H9 (cell line): Measurements from ENCODE around the gene POLA1. TPM values are rescaled to one million over a fixed set of nuclear protein-coding genes. Genes with fewer than 3 reads are reported as not detected.

Experiments
- DNase-seq: peaks from one replicate; pipeline ENCODE4 v3.0.0-alpha.2; 2017
- H2AFZ ChIP-seq: one replicate; pipeline ENCODE4 v1.6.1; 2013; ENCODE audit warnings: mild to moderate bottlenecking, low read length, control low read depth, moderate library complexity
- H2AK5ac ChIP-seq: 2 replicates; pipeline ENCODE4 v1.6.1; 2013; ENCODE audit warnings: low read length, control low read depth, mixed read lengths; ENCODE audit not compliant: insufficient read length
- H2BK120ac ChIP-seq: one replicate; pipeline ENCODE4 v1.6.1; 2013; ENCODE audit warnings: low read depth, mild to moderate bottlenecking, low read length, control low read depth, inconsistent platforms; ENCODE audit not compliant: poor library complexity, severe bottlenecking
- H2BK12ac ChIP-seq: 2 replicates; pipeline ENCODE4 v1.6.1; 2013; ENCODE audit warnings: low read length, control low read depth, mixed read lengths, low read depth; ENCODE audit not compliant: insufficient read length
- H2BK15ac ChIP-seq: 2 replicates; pipeline ENCODE4 v1.6.1; 2013; ENCODE audit warnings: low read depth, low read length, control low read depth
- H2BK20ac ChIP-seq: one replicate; pipeline ENCODE4 v1.6.1; 2013; ENCODE audit warnings: low read depth, mild to moderate bottlenecking, low read length, control low read depth, inconsistent platforms; ENCODE audit not compliant: poor library complexity, severe bottlenecking
- H2BK5ac ChIP-seq: 2 replicates; pipeline ENCODE4 v1.6.1; 2013; ENCODE audit warnings: low read length, control low read depth, mixed read lengths; ENCODE audit not compliant: insufficient read length
- H3K14ac ChIP-seq: 2 replicates; pipeline ENCODE4 v1.6.1; 2013; ENCODE audit warnings: low read length, control low read depth; ENCODE audit not compliant: insufficient read depth
- H3K18ac ChIP-seq: 2 replicates; pipeline ENCODE4 v1.6.1; 2013; ENCODE audit warnings: low read depth, mild to moderate bottlenecking, mixed read lengths, low read length, control low read depth; ENCODE audit not compliant: insufficient read length
- H3K23ac ChIP-seq: 2 replicates; pipeline ENCODE4 v1.6.1; 2013; ENCODE audit warnings: low read length, control low read depth, mixed read lengths, low read depth; ENCODE audit not compliant: insufficient read length
- H3K23me2 ChIP-seq: 2 replicates; pipeline ENCODE4 v1.6.1; 2013; ENCODE audit warnings: low read depth, mild to moderate bottlenecking, mixed read lengths, low read length, control low read depth; ENCODE audit not compliant: insufficient read length, poor library complexity, severe bottlenecking
- H3K27ac ChIP-seq: 2 replicates; pipeline ENCODE4 v1.5.1; 2013; ENCODE audit warnings: low read length, control low read depth, mixed read lengths, low read depth; ENCODE audit not compliant: insufficient read length
- H3K27me3 ChIP-seq: 2 replicates; pipeline ENCODE4 v1.6.1; 2013; ENCODE audit warnings: low read length, control low read depth, inconsistent platforms; ENCODE audit not compliant: insufficient read depth
- H3K4ac ChIP-seq: 2 replicates; pipeline ENCODE4 v1.6.1; 2013; ENCODE audit warnings: low read depth, mild to moderate bottlenecking, control low read depth, inconsistent platforms, low read length, moderate library complexity
- H3K4me1 ChIP-seq: 2 replicates; pipeline ENCODE4 v1.6.1; 2013; ENCODE audit warnings: low read length, control low read depth, inconsistent platforms; ENCODE audit not compliant: insufficient read depth
- H3K4me2 ChIP-seq: 2 replicates; pipeline ENCODE4 v1.6.1; 2013; ENCODE audit warnings: low read length, control low read depth, mixed read lengths; ENCODE audit not compliant: insufficient read length, insufficient read depth
- H3K56ac ChIP-seq: 2 replicates; pipeline ENCODE4 v1.6.1; 2013; ENCODE audit warnings: low read depth, mild to moderate bottlenecking, mixed read lengths, low read length, control low read depth; ENCODE audit not compliant: insufficient read length
- H3K79me1 ChIP-seq: 2 replicates; pipeline ENCODE4 v1.6.1; 2013; ENCODE audit warnings: low read depth, mild to moderate bottlenecking, moderate library complexity, low read length, control low read depth, inconsistent platforms; ENCODE audit not compliant: insufficient read depth, poor library complexity, severe bottlenecking
- H3K79me2 ChIP-seq: 2 replicates; pipeline ENCODE4 v1.6.1; 2013; ENCODE audit warnings: low read length, control low read depth, inconsistent platforms; ENCODE audit not compliant: insufficient read depth
- H3K9ac ChIP-seq: 2 replicates; pipeline ENCODE4 v1.6.1; 2013; ENCODE audit warnings: low read length, control low read depth, mixed read lengths; ENCODE audit not compliant: insufficient read length; ENCODE audit errors: extremely low read depth
- H3K9me3 ChIP-seq: one replicate; pipeline ENCODE4 v1.6.1; 2013; ENCODE audit warnings: low read depth, low read length, inconsistent platforms; ENCODE audit not compliant: control insufficient read depth
- H3T11ph ChIP-seq: one replicate; pipeline ENCODE4 v1.6.1; 2013; ENCODE audit warnings: mild to moderate bottlenecking, low read length, control low read depth, inconsistent platforms
- H4K20me1 ChIP-seq: one replicate; pipeline ENCODE4 v1.6.1; 2013; ENCODE audit not compliant: control insufficient read depth, insufficient read length, insufficient read depth
- H4K5ac ChIP-seq: 2 replicates; pipeline ENCODE4 v1.6.1; 2013; ENCODE audit warnings: low read depth, mild to moderate bottlenecking, mixed read lengths, low read length, control low read depth; ENCODE audit not compliant: insufficient read length
- H4K8ac ChIP-seq: replicated peaks from 2 replicates; pipeline ENCODE4 v1.6.1; 2013; ENCODE audit warnings: low read length, control low read depth, mixed read lengths, low read depth; ENCODE audit not compliant: insufficient read length
- H4K91ac ChIP-seq: 2 replicates; pipeline ENCODE4 v1.6.1; 2013; ENCODE audit warnings: low read depth, mild to moderate bottlenecking, moderate library complexity, mixed read lengths, low read length, control low read depth; ENCODE audit not compliant: insufficient read length
- H3K27ac Mint-ChIP-seq, 3 experiments: 2 replicates in 2 of 3; 3 replicates in 1 of 3; pipeline ENCODE4 v1.8.0; 2020 to 2021; ENCODE audit warnings: mixed read lengths in 3 of 3, mild to moderate bottlenecking in 1 of 3, moderate library complexity in 1 of 3
- H3K27me3 Mint-ChIP-seq: 2 replicates; pipeline ENCODE4 v1.8.0; 2021; ENCODE audit warnings: low read depth, mild to moderate bottlenecking, moderate library complexity, mixed read lengths
- H3K36me3 Mint-ChIP-seq, 3 experiments: 2 replicates in 2 of 3; 3 replicates in 1 of 3; pipeline ENCODE4 v1.8.0; 2020 to 2021; ENCODE audit warnings: low read depth in 3 of 3, mixed read lengths in 3 of 3; ENCODE audit not compliant: insufficient read depth in 1 of 3
- H3K4me1 Mint-ChIP-seq, 2 experiments: 2 replicates each; pipeline ENCODE4 v1.8.0; 2020; ENCODE audit warnings: mixed read lengths in 2 of 2
- H3K4me3 Mint-ChIP-seq, 2 experiments: 2 replicates in 1 of 2; 3 replicates in 1 of 2; pipeline ENCODE4 v1.8.0; 2020 to 2021; ENCODE audit warnings: mild to moderate bottlenecking in 2 of 2, mixed read lengths in 2 of 2, moderate library complexity in 1 of 2
- H3K9me3 Mint-ChIP-seq, 2 experiments: 2 replicates in 1 of 2; 3 replicates in 1 of 2; pipeline ENCODE4 v1.8.0; 2020; ENCODE audit warnings: mild to moderate bottlenecking in 2 of 2, mixed read lengths in 2 of 2, moderate library complexity in 1 of 2
- CTCF ChIP-seq: fragments of 200-600 bp; sonication (generic); conservative IDR thresholded peaks from 3 replicates; pipeline ENCODE4 v1.8.0; 2021; ENCODE audit warnings: antibody characterized with exemption, mild to moderate bottlenecking
- WGBS: extraction: QIAGEN DNeasy Blood & Tissue Kit; methylation state at CpG from one replicate; pipeline ENCODE4 v1.1.7; 2013; ENCODE audit warnings: missing lambda C conversion rate, low lambda C conversion rate, mixed read lengths; ENCODE audit not compliant: insufficient read length; ENCODE audit errors: extremely low coverage; 5-methylcytosine and 5-hydroxymethylcytosine counted together
- total RNA-seq: library from RNA; stranded (reverse); gene quantifications from 2 replicates; pipeline ENCODE4 v1.2.1, GENCODE V29; 2021

POLA1 gene
- total RNA-seq, 1 experiment from 2014 or later, result 60.2 TPM

- no peaks in the 10 kb centered on the region for H3K9me3 ChIP-seq
- H3K23ac ChIP-seq, result no peak overlapping the region
- H4K91ac ChIP-seq, result no peak overlapping the region
- H2AK5ac ChIP-seq, result no peak overlapping the region
- H3K4me1 Mint-ChIP-seq, result peaks cover 5 to 17% of the 10 kb centered on the region in 2 experiments
- H3K27me3 ChIP-seq, result no peaks in the 10 kb centered on the region
- H3K36me3 Mint-ChIP-seq, result peaks cover 0 to 4% (median 4%) of the 10 kb centered on the region in 3 experiments; a peak in 2 of 7 replicates
- H2BK15ac ChIP-seq, result no peak overlapping the region
- H3K27me3 Mint-ChIP-seq, result no peaks in the 10 kb centered on the region
- H2BK12ac ChIP-seq, result no peak overlapping the region
- no peaks in the 10 kb centered on the region for H3K9me3 Mint-ChIP-seq
- no peak overlapping the region for H3K27ac Mint-ChIP-seq
- no CpG with 5 or more reads among the region's 1 CpG for WGBS
- H3K4me1 ChIP-seq, result no peaks in the 10 kb centered on the region
- H3K18ac ChIP-seq, result no peak overlapping the region
- H4K20me1 ChIP-seq, result no peaks in the 10 kb centered on the region
- no peak overlapping the region for H4K8ac ChIP-seq
- H4K5ac ChIP-seq, result no peak overlapping the region
- H3K23me2 ChIP-seq, result no peaks in the 10 kb centered on the region
- H2AFZ ChIP-seq, result no peak overlapping the region
- no peak overlapping the region for H3K4ac ChIP-seq
- TF ChIP-seq CTCF, result no peak
- H3K79me1 ChIP-seq, result no peaks in the 10 kb centered on the region
- H2BK20ac ChIP-seq, result no peak overlapping the region
- DNase-seq, result no peak
- H3K4me2 ChIP-seq, result no peak overlapping the region
- no peak overlapping the region for H3K56ac ChIP-seq
- no peaks in the 10 kb centered on the region for H3K79me2 ChIP-seq
- no peak overlapping the region for H3K9ac ChIP-seq
- H3K14ac ChIP-seq, result no peak overlapping the region
- no peak overlapping the region for H3K4me3 Mint-ChIP-seq
- H3K27ac ChIP-seq, result no peak overlapping the region
- no peak overlapping the region for H3T11ph ChIP-seq
- no peak overlapping the region for H2BK5ac ChIP-seq
- H2BK120ac ChIP-seq, result no peak overlapping the region
Observed at GRCh38 chrX:24985120-24985519, 291.4 kb downstream of the POLA1 start.
